ENCODE results near the gene CGNL1.

Gene CGNL1

DNA sequence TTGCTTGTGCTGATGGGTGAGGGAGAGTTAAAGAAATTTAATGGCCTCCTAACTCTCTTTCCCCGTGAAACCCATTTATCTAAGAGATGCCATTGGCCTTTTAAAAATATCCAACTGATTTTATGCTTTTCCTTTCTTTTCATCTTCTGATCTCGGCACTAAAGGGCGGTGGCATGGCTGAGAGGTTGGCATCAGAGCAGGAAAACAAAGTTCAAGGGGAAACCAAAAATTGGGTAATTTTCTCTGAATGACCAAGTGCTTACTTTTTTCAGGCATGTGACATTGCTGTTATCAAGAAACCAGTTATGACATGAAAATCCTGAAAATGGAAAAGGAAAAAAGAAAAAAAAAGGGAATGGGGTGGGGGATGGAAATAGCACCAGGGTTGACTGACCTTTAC is 3.2 kb downstream of the CGNL1 start:
- TF ChIP-seq, protein P1, sequence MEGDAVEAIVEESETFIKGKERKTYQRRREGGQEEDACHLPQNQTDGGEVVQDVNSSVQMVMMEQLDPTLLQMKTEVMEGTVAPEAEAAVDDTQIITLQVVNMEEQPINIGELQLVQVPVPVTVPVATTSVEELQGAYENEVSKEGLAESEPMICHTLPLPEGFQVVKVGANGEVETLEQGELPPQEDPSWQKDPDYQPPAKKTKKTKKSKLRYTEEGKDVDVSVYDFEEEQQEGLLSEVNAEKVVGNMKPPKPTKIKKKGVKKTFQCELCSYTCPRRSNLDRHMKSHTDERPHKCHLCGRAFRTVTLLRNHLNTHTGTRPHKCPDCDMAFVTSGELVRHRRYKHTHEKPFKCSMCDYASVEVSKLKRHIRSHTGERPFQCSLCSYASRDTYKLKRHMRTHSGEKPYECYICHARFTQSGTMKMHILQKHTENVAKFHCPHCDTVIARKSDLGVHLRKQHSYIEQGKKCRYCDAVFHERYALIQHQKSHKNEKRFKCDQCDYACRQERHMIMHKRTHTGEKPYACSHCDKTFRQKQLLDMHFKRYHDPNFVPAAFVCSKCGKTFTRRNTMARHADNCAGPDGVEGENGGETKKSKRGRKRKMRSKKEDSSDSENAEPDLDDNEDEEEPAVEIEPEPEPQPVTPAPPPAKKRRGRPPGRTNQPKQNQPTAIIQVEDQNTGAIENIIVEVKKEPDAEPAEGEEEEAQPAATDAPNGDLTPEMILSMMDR (IDR thresholded peaks at IDR 0.05; ENCODE audit: control extremely low read depth, extremely low read depth, low read depth, missing control alignments), result no peak
- no peak for DNase-seq (ENCODE audit: extremely low spot score)
- ChIA-PET POLR2A (no interaction called here), CTCF (no interaction called here)

DNA sequence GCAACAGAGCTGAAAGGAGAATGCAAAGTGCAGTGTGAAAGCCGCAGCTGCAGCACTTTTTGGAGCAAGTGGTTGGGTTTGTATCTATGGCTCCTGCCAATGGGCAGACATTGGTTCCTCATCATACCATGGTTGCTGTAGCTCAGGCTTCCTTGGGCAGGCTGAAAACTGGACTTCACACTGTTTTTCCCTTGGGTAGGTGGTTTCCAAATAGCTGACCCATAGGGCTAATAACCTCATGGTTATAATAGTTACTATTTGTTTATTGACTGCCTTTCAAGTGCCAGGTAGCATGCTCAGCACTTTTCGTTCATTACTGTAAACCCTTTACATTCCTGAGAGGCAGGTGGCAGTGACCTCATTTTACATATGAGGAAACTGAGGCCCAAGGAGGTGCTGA is 4.5 kb downstream of the CGNL1 start:
- ChIA-PET CTCF (interaction anchor here (1.3 to 1.7 kb wide), 2 partner anchors 9 to 15 kb away, joined by 3 read pairs; no protein-coding TSS in a partner anchor), POLR2A (no interaction called here)
- TF ChIP-seq, protein P1 (IDR thresholded peaks at IDR 0.05; ENCODE audit: control extremely low read depth, extremely low read depth, low read depth, missing control alignments), result no peak
- DNase-seq (ENCODE audit: extremely low spot score), result no peak

DNA sequence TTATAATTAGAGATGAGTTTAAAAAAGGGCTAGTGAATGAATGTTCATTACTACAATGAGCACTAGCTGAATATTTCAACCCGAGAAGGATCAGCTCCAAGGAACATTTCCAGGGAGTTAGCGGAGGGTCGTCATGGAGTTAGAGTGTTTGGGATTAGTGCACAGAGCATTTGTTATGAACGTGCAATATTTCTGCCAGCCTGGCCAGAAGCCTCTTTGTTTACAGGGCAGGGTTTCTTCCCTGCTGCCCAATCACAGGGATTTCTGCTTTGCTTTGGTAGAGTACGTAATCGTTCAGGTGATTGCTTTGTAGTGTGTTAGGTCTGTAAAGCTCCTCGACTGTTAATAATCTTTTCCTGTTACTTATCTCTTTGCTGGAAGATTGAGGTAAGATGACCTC is 5.9 kb downstream of the CGNL1 start:
- ChIA-PET CTCF (interaction anchor here (1.3 to 1.7 kb wide), 3 partner anchors 11 to 42 kb away, joined by 3 read pairs; no protein-coding TSS in a partner anchor), POLR2A (no interaction called here)
- no peak for DNase-seq (ENCODE audit: extremely low spot score)
- TF ChIP-seq, protein P1 (IDR thresholded peaks at IDR 0.05; ENCODE audit: control extremely low read depth, extremely low read depth, low read depth, missing control alignments), result no peak

DNA sequence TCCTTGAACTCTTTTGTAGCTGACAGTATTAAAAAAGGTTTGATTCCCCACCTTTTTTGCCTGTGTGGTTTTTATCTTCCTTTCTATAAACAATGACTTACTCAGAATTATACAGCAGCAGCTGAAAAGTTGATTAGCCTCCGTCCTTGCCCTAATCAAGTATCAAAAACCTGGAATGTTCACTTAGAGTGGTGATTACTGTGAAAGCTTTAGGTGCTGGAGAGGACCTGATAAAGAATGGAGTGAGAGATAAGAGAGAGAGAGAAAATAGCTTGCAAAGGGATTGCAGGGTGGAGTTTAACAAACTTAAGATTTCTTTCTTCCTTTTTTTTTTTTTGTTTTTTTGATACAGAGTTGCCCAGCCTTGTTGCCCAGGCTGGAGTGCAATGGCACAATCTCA is 6.7 kb downstream of the CGNL1 start:
- ChIA-PET CTCF (interaction anchor here (0.8 to 1.6 kb wide), 3 partner anchors 9 to 42 kb away, joined by 3 read pairs; no protein-coding TSS in a partner anchor), POLR2A (no interaction called here)
- no peak for DNase-seq (ENCODE audit: extremely low spot score)
- TF ChIP-seq, protein P1 (IDR thresholded peaks at IDR 0.05; ENCODE audit: control extremely low read depth, extremely low read depth, low read depth, missing control alignments), result no peak

DNA sequence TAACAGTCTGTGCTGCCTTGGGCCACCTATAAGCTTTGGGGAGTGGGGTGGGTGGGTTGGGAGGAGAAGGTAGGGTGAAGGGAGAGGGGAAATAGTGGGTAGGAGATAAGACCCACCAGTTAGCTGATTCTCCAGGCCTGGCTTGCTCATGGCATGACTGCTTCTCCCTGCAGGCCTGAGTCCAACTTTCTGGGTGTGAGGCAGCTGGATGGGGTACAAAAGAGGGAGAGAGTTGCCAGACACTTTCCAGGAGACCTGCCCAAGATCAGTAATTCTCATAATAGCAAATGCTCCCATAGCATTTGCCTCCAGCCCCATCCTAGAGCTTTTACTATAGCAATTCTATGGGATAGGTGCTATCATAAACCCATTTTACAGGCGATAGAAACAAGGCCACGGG is 7.7 kb downstream of the CGNL1 start:
- TF ChIP-seq, protein P1 (IDR thresholded peaks at IDR 0.05; ENCODE audit: control extremely low read depth, extremely low read depth, low read depth, missing control alignments), result no peak
- ChIA-PET POLR2A (no interaction called here), CTCF (interaction anchor here (1.3 to 1.6 kb wide), 2 partner anchors 10 to 43 kb away, joined by 3 read pairs; no protein-coding TSS in a partner anchor)
- no peak for DNase-seq (ENCODE audit: extremely low spot score)

DNA sequence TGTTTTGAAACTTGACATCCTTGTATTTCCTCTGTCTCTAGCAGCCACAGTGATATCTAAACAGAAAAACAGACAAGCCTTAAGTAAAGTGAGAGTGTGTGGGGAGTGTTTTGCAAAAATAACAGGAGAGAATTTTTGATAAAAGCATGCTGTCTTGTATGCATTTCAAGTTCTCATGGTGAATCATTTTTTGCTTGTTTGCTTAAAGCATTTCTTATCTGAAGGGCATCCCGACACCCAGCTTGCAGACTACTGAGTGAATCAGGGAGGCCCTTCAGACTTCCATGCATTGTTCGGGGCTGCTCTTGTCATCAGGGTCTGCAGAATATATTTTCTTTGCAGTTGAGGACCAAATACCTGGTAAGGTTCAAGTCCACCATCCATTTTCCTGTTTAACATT is 8.5 kb downstream of the CGNL1 start:
- DNase-seq (ENCODE audit: extremely low spot score), result no peak
- CTCF ChIA-PET, result interaction anchor here (1.0 to 1.6 kb wide), 2 partner anchors 11 to 239 kb away, joined by 3 read pairs; no protein-coding TSS in a partner anchor
- POLR2A ChIA-PET, result no interaction called here

More for the DNA sequence above, 8.5 kb downstream of the CGNL1 start:
- TF ChIP-seq, protein P1 (IDR thresholded peaks at IDR 0.05; ENCODE audit: control extremely low read depth, extremely low read depth, low read depth, missing control alignments), result no peak
